Measurements from ENCODE around the gene ATF7IP2.
A peak's percentile ranks its signal among the peaks of the same experiment; 100 is the strongest.
"Not testable (repeated sequence)": the region's sequence is repeated elsewhere in the genome, so short reads cannot be mapped to it uniquely, and the experiment has no call there.

The ATF7IP2 gene

DNA sequence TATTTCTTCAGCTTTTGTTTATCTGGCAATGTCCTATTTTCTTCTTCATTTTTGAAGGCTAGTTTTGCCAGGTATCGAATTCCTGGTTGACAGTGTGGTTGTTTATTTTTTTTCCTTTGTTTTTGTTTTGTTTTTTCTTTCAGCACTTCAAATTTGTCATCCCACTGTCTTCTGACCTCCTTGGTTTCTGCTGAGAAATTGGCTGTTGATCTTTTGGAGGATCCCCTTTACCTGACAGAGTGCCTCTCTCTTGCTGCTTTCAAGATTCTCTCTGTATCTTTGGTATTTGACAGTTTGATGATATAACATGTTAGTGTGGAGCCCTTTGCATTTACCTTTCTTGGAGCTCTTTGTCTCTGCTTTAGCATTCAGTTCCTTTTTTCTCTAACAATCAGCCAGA is 9.6 kb upstream of the ATF7IP2 start:
- DNase-seq = no peak

DNA sequence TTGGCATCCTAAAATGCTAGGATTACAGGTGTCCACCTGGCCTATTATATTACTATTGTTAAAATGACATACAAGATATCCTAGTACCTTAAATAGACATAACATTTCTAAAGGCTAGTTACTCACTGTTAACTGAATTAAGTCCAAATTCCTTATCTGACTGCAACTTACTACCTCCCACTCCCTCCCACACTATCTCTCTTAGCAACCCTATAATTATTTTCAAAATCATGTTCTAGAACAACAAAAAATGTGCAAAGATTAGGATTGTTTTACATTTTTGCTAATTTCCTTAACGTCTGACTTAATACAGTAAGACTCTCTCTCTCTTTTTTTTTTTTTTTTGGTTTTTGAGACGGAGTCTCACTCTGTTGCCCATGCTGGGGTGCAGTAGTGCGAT is 2.2 kb upstream of the ATF7IP2 start:
- no peak for DNase-seq

DNA sequence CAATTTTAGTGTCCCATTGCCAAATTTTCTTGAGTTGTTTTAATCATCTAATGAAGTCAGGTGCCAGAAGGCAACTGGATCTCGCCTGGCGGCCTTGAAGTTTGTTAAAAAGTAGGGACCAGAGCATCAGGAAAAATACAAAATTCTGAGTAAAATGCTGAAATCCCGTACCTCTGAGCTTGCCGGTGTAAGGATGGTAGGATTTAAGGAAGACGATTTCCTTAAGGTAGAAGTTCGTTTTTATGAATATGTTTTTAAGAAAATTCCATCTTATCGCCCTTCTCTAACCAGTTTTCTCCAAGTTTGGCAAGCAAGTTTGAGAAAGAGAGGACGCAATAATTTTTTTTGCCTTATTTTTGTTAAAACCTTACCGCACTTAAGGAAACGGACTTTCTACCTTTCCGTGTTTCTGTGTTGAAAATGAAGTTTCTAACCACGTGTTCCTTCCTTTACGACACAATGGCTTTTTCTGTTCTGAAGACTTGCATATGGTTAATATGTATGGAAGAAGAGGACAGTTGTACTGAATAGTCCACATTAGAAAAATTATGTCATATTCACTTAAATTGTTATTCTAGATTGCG is 748 bp downstream of the ATF7IP2 start:
- DNase-seq = no peak

DNA sequence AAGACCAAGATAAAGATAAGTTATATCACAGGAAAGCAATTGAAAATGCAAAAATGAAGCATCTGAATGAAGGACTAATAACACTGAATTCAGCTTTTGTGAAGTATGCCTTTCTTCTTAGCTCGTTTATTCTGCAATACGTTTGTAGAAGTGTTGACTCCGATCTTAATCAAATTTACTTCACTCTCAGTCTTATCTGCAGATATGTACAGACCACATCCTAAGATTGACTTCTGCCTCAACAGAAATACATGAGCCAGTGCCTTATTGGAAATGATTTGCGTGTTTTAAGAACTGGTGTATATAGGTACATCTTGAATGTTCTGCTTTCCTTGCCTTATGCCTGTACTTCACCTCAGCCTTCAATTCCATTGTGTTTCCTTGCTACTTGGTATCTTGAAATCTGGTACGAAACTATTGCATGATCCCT is 1.3 kb downstream of the ATF7IP2 start:
- no peak for DNase-seq

DNA sequence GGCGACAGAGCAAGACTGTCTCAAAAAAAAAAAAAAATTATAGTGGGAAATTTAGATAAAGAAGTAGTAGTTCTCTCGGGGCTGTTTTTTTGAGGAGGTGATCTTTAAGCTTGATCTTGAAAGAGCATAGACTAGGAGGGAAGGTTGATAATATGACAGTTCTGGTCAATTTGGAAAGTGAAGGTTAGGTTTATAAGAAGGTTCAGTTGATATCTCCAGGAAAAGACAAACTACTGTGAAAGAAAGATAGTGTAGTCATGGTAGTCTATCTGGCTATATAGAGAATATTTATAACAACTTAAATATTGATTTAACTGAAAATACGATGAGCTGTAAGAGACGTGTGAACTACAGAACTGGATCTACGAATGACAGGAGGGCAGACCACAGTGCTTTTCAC is 3.1 kb downstream of the ATF7IP2 start:
- DNase-seq = no peak

DNA sequence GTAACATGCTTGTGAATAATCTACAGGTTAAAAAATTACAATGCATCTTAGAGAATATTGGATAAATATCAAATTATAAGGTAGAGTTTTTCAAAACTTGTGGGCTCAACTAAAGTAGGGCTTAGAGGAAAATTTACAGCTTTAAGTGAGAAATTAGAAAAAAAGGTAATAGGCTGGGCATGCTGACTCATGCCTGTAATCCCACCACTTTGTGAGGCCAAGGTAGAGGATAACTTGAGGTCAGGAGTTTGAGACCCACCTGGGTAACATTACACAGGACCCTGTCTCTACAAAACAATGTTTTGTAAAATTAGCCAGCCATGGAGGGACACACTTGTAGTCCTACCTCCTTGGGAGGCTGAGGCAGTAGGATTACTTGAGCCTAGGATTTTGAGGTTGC is 4.5 kb downstream of the ATF7IP2 start:
- DNase-seq = no peak

DNA sequence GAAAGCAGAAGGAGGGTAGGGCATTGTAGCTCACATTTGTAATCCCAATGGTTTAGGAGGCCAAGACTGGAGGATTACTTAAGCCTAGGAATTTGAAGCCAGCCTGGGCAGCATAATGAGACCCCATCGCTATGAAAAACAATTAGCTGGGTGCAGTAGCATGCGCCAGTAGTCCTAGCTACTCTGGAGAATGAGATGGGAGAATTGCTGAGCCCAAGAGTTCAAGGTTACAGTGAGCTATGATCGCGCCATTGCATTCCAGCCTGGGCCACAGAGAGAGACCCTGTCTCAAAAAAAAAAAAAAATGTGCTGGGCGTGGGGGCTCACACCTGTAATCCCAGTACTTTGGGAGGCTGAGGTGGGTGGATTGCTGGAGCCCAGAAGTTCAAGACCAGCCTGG is 5.0 kb downstream of the ATF7IP2 start:
- DNase-seq = no peak

DNA sequence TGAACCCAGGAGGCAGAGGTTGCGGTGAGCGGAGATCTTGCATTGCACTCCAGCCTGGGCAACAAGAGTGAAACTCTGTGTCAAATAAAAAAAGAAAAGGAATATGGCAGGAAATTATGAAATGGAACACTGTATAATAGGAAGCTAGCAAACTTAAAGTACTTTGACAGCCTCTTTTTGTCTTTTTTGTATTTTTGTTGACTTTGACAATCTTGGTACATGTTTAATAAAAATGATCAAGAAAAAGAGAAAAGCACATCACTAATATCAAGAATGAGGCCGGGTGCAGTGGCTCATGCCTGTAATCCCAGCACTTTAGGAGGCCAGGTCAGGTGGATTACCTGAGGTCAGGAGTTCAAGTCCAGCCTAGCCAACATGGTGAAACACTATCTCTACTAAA is 5.5 kb downstream of the ATF7IP2 start:
- no peak for DNase-seq

DNA sequence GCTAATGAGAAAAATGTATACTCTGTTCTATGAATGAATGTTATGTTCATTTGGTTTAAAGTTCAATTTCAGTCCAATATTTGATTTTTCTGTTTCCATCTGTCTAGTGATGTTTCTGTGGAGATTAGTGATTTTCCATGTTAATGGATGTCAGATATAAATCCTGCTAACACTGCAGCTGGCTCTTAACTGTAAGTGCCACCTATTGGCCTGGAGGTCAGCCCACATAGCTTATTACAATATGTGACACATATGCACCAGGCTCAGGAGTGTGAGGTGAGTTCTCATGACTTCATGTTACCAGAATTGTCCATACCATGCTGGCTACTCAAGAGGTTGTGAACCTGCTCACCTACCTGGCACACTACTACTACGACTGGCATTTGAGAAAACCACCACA is 17.1 kb downstream of the ATF7IP2 start:
- DNase-seq = no peak

DNA sequence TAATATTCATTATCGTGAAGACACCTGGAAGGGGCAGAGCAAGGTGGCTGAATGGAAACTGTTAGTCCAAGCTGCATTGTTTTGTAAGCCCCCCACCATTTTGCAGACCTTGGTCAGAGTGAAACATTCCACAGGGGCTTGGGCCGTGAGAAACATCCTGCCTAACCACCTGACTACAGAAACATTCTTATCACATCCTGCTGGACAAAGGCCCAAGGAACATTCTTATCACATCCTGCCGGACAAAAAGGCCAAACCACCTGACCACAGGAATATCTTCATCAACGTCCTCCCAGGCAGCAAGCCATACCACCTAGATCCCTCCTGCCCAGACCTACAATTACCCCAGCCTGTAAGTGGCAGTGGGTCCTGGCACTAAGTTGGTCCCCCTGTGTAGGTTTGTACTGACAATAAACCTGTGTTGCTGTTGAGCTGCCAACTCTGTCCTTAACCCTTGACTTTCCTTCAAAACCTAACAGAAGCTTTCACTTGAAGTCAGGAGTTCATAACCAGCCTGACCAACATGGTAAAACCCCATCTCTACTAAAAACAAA is 19.6 kb downstream of the ATF7IP2 start:
- DNase-seq = no peak

DNA sequence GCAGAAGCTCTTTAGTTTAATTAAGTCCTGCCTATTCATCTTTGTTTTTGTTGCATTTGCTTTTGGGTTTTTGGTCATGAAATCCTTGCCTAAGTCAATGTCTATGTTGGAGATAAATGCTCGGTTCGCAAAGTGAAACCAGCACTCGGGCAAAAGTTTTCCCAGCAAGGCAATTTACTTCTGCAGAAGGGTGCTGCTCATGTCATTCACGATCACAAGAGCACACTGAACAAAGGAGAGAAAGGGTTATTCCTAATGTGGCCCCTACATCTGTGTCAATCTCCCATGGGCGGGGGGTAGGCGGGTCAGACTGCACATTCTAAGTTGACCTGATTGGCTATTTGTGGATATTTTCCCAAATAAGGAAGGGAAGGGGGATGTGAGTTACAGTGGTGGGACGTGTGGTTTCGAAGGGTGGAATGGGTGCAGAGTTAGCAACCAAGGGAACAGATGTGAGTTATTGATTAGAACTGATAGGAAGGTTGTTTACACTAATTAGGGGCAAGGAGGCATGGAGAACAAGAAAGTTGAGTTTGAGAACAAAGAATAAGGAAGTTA is 23.0 kb downstream of the ATF7IP2 start:
- peak; percentile 17 for DNase-seq

DNA sequence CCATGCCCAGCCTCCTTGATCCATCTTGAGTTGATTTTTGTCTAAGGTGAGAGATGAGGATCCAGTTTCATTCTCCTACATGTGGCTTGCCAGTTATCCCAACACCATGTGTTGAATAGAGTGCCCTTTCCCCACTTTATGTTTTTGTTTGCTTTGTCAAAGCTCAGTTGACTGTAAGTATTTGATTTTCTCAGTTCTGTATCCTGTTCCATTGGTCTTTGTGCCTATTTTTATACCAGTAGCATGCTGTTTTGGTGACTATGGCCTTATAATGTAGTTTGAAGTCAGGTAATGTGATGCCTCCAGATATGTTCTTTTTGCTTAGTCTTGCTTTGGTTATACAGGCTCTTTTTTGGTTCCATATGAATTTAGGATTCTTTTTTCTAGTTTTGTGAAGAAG is 23.9 kb downstream of the ATF7IP2 start:
- DNase-seq = not testable (repeated sequence)

DNA sequence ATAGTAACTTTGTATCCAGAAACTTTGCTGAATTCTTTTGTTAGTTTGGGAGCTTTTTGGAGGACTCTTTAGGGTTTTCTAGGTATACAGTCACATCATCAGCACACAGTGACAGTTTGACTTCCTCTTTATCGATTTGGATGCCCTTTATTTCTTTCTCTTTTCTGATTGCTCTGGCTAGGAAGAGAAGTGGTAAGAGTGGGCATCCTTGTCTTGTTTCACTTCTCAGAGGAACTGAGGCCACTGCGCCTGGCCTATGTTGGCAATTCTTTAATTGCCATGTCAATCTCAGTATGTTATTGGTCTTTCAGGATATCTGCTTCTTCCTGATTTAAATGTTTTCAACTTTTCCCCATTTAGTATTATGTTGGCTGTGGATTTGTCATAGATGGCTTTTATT is 24.6 kb downstream of the ATF7IP2 start:
- no peak for DNase-seq

DNA sequence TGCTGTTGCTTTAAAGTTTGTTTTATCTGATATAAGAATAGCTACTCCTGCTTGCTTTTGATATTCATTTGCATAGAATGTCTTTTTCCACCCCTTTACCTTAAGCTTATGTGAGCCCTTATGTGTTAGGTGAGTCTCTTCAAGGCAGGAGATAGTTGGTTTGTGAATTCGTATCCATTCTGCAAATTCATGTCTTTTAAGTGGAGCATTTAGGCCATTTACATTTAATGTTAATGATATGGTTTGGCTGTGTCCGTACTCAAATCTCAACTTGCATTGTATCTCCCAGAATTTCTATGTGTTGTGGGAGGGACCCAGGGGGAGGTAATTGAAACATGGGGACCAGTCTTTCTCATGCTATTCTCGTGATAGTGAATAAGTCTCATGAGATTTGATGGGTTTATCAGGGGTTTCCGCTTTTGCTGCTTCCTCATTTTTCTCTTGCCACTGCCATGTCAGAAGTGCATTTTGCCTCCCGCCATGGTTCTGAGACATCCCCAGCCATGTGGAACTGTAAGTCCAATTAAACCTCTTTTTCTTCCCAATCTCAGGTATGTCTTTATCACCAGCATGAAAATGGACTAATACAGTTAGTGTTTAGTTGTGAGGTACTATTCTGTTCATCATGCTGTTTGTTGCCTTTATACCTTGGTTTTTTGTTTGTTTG is 27.2 kb downstream of the ATF7IP2 start:
- DNase-seq = no peak

DNA sequence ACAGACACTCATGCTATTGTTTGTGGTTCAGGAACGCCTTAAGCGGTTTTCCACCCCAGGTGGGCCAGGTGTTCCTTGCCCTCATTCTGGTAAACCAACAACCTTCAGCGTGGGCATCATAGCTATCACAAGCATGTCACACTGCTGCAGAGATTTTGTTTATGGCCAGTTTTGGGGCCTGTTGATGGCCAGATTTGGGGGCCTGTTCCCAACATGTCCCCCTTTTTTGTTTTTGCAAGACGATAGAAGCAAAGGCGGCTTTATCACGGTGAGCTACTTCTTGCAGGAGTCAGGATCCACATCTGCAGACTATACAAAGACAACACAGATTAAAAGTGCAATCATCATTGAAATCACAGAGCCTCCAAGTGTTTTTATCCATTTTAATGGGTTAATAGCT is 32.3 kb downstream of the ATF7IP2 start:
- not testable (repeated sequence) for DNase-seq

DNA sequence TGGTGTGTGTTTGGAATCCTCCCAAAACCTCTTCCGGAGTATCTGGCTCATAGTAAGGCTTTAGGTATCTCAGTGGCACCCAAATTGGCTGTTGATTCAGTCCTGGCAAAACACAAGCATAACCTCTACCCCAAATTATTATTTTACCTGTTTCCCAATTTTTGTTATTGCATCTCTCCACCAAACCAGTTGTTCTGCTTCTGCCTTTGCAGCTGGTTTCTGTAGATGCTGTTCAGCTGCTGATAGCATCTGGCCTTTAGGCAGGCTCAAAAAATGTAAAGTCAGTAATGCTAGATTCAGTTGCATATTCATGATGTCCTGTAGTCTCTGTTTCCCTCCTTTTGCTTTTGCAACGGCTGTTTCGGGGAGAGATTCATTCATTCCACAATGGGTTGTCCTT is 33.8 kb downstream of the ATF7IP2 start:
- DNase-seq = no peak

DNA sequence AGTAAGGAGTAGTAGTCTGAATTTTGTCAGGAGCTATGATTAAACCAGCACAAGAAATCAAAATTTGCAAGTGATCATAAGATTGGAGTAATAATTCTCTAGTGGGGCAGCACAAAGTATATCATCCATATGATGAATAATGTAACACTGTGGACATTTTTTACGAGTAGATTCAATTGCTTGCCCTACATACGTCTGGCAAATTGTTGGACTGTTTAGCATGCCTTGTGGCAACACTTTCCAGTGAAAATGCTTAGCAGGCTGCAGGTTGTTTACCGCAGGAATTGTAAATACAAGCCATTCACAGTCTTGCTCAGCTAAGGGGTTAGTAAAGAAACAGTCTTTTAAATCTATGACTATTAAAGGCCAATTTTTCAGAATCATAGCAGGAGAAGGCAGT is 35.7 kb downstream of the ATF7IP2 start:
- no peak for DNase-seq

DNA sequence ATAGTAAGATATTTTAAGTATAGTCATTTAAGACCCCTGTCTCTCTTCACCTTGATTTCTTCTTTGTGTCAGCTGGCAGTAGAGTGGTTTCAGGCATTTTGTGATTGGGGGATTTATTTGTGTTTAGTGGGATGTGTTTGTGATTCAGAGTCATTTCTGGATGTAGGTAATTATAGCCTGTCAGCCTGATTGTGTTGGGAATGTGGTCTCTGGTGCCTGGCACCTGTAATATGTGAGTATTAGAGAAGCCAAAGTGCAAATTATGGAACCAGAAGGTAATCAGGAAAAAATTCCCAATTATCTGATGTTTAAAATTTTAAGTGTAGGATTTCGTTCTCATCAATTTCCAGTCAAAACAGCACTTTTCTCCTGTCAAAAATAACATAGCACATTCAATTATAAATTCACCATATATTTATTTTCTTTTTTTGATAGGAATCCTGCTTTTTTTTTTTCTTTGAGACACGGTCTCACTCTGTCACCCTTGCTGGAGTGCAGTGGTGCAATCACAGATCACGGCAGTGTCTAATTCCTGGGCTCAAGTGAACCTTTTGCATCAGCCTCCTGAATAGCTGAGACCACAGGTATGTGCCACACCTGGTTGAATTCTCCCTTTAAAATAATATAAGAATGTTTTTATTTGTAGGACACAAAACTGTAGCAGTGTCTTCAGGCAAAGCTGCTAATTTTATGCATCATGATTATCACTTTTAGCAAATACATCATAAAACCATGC is 42.7 kb downstream of the ATF7IP2 start:
- DNase-seq = no peak

DNA sequence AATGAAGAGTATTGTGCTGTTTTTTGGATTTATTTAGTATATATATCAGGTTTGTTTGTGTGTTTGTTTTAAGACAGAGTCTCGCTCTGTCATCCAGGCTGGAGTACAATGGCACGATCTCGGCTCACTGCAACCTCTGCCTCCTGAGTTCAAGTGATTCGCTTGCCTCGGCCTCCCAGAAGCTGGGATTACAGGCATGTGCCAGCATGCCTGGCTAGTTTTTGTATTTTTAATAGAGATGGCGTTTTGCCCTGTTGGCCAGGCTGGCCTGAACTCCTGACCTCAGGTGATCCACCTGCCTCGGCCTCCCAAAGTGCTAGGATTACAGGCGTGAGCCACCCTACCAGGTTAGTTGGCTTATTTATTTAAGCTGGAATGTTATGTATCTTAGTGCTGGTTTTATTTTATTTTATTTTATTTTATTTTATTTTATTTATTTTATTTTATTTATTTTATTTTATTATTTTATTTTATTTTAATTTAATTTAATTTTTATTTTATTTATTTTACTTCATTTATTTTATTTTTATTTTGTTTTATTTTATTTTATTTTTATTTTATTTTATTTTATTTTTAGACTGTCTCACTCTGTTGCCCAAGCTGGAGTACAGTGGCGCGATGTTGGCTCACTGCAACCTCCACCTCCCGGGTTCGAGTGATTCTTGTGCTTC is 43.6 kb downstream of the ATF7IP2 start:
- not testable (repeated sequence) for DNase-seq

DNA sequence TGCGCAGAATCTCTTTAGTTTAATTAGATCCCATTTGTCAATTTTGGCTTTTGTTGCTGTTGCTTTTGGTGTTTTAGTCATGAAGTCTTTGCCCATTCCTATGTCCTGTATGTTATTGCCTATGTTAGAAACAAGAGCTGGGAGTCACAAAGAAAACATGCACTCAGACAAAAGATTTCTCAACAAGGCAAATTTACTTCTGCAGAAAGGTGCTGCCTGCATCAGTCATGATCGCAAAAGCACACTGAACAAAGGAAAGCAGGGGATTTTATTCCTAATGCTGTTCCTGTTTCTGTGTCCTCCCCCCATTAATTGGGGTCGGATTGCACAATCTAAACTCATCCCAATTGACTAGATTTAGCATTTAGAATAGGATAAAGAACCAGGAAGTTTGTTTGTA is 55.9 kb downstream of the ATF7IP2 start:
- DNase-seq = no peak

DNA sequence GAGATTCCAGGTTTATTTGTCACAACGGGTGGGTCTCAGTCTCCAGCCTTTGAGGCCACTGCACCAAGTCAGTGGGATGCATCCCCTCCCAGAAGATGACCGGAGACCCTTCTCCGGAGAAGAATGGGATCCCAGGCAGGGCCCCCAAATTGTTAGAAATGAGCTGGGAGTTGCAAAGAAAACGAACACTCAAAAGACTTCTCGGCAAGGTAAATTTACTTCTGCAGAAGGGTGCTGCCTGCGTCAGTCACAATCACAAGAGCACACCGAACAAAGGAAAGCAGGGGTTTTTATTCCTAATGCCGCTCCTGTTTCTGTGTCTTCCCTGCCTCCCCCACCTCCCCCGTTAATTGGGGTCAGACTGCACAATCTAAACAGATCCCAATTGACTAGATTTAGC is 61.4 kb downstream of the ATF7IP2 start:
- DNase-seq = no peak

DNA sequence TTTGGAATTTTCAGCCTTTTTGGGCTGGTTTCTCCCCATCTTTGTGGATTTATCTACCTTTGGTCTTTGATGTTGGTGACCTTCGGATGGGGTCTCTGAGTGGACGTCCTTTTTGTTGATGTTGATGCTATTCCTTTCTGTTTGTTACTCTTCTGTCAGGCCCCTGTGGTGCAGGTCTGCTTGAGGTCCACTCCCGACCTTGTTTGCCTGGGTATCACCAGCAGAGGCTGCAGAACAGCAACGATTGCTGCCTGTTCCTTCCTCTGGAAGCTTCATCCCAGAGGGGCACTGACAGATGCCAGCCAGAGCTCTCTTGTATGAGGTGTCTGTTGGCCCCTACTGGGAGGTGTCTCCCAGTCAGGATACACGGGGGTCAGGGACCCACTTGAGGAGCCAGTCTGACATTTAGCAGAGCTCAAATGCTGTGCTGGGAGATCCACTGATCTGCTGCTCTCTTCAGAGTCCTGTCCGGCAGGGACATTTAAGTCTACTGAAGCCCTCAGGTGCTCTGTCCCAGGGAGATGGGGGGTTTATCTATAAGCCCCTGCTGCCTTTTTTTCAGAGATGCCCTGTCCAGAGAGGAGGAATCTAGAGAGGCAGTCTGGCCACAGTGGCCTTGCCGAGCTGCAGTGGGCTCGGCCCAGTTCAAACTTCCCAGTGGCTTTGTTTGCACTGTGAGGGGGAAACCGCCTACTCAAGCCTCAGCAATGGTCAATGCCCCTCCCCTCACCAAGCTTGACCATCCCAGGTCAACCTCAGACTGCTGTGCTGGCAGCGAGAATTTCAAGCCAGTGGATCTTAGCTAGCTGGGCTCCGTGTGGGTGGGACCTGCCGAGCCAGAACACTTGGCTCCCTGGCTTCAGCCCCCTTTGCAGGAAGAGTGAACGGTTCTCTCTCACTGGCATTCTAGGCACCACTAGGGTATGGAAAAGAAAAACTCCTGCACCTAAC is 66.6 kb downstream of the ATF7IP2 start:
- DNase-seq = not testable (repeated sequence)

All from DMS53 (cell line).